Activated naive CD4-positive, alpha-beta T cell treated with anti-CD3 and anti-CD28 coated beads, Interleukin-2, amount 50 U/mL, for 24 hours (primary cell): Measurements from ENCODE around the gene AKAP10.
"Not testable (repeated sequence)": the region's sequence is repeated elsewhere in the genome, so short reads cannot be mapped to it uniquely, and the experiment has no call there.

Experiments used
- H3K27ac Mint-ChIP-seq: one replicate; pipeline ENCODE4 v1.8.0; 2021; ENCODE audit warnings: mild to moderate bottlenecking, mixed read lengths
- H3K27me3 Mint-ChIP-seq: one replicate; pipeline ENCODE4 v1.8.0; 2021; ENCODE audit warnings: mixed read lengths
- H3K36me3 Mint-ChIP-seq: one replicate; pipeline ENCODE4 v1.8.0; 2021; ENCODE audit warnings: mixed read lengths
- H3K4me1 Mint-ChIP-seq: one replicate; pipeline ENCODE4 v1.8.0; 2021; ENCODE audit warnings: mixed read lengths
- H3K4me3 Mint-ChIP-seq: one replicate; pipeline ENCODE4 v1.8.0; 2021; ENCODE audit warnings: mild to moderate bottlenecking, mixed read lengths
- H3K9me3 Mint-ChIP-seq: one replicate; pipeline ENCODE4 v1.8.0; 2021; ENCODE audit warnings: mixed read lengths

Gene AKAP10

GRCh38 chr17:19977293-19978208 lies at the start of gene AKAP10:
Gene AKAP10, minus strand, starts transcription at chr17:19977828. Its CDS starts 149 bp downstream, at chr17:19977679.
- Mint-ChIP-seq H3K27me3 (no peaks in the 10 kb centered on the region), H3K27ac (peak within 1 kb of the TSS; percentile 97), H3K9me3 (no peaks in the 10 kb centered on the region), H3K4me3 (peak within 1 kb of the TSS; percentile 97), H3K36me3 (peaks cover 11% of the 10 kb centered on the region), H3K4me1 (peaks cover 52% of the 10 kb centered on the region)

GRCh38 chr17:20026960-20027359 lies 49.3 kb upstream of the AKAP10 start:
- Mint-ChIP-seq H3K4me1 (no peaks in the 10 kb centered on the region), H3K27ac (no peak overlapping the region), H3K4me3 (no peak overlapping the region), H3K9me3 (no peaks in the 10 kb centered on the region), H3K36me3 (no peaks in the 10 kb centered on the region), H3K27me3 (peaks cover 8% of the 10 kb centered on the region)

DNA sequence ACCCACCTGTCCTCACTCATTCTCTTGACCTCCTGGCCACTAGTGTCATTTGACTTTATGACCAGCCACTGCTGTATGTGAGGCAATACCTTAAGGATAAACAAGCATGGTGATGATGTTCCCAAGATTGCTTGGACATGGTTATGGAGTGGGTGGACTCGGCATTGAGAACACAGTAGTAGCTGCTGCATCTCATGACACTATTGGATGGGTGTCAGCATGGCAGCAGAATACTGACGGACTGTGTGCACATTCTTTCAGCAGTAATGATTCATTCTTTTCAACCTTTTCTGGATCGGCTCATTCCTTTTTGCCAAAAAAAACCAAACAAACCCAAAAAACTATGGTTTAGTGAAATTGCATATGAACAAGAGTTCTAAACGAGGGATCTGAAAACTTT lies 45.1 kb upstream of the AKAP10 start:
- H3K9me3 Mint-ChIP-seq = no peaks in the 10 kb centered on the region
- H3K27me3 Mint-ChIP-seq = peaks cover 8% of the 10 kb centered on the region
- H3K27ac Mint-ChIP-seq = no peak overlapping the region
- H3K4me1 Mint-ChIP-seq = no peaks in the 10 kb centered on the region
- H3K36me3 Mint-ChIP-seq = no peaks in the 10 kb centered on the region
- H3K4me3 Mint-ChIP-seq = no peak overlapping the region

- not testable (repeated sequence) for H3K27ac Mint-ChIP-seq, H3K4me3 Mint-ChIP-seq, H3K36me3 Mint-ChIP-seq, H3K9me3 Mint-ChIP-seq, H3K4me1 Mint-ChIP-seq
- peaks cover 33% of the 10 kb centered on the region for H3K27me3 Mint-ChIP-seq
Measured at GRCh38 chr17:20016475-20016992, 38.9 kb upstream of the AKAP10 start.

DNA sequence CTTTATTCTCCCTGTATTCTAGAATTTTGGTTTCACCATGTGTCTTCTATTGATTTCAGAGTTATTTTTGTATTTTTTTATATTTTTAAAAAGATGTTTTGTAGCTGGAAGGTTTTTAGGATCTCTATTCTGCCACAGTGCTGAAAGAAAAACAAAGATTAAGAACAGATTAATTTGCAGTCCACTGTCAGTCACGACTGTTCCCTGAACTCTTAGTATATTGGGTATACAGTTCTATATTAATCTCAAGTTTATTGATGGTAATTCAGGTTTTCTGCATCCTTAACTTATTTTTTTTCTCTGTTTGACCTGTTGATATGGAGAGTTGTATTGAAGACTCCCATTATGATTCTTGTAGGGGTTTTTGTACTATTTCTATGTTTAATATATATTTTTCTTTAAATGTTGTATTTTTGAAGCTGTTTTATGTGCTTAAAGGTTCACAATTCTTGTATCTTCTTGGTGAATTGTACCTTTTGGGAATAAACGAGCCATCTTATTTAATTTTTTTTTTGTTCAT lies 34.4 kb upstream of the AKAP10 start:
- H3K27ac Mint-ChIP-seq = no peak overlapping the region
- H3K36me3 Mint-ChIP-seq = no peaks in the 10 kb centered on the region
- H3K4me1 Mint-ChIP-seq = peaks cover 15% of the 10 kb centered on the region
- no peak overlapping the region for H3K4me3 Mint-ChIP-seq
- no peaks in the 10 kb centered on the region for H3K9me3 Mint-ChIP-seq
- H3K27me3 Mint-ChIP-seq = peaks cover 46% of the 10 kb centered on the region

DNA sequence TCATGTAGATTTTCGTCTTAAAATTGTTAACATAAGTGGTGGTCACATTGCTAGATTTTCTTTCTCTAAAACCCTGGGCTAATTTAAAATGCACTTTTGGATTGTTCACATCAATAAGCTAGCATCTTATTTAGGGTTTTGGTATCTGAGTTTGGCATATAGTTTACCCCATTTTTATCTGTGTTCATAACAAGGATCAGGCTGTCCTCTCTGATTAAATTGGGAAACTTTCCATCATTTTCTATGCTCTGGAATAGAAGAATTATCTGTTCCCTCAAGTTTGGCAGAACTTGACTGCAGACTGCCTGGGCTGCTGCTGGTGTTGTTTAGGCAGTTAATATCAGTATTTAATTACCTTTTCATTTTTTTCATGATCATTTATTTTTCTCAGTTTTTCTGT lies 33.3 kb upstream of the AKAP10 start:
- Mint-ChIP-seq H3K4me3 (peak overlapping the region; percentile 51), H3K27me3 (peaks cover 52% of the 10 kb centered on the region), H3K9me3 (no peaks in the 10 kb centered on the region), H3K27ac (no peak overlapping the region), H3K4me1 (peaks cover 15% of the 10 kb centered on the region), H3K36me3 (no peaks in the 10 kb centered on the region)

DNA sequence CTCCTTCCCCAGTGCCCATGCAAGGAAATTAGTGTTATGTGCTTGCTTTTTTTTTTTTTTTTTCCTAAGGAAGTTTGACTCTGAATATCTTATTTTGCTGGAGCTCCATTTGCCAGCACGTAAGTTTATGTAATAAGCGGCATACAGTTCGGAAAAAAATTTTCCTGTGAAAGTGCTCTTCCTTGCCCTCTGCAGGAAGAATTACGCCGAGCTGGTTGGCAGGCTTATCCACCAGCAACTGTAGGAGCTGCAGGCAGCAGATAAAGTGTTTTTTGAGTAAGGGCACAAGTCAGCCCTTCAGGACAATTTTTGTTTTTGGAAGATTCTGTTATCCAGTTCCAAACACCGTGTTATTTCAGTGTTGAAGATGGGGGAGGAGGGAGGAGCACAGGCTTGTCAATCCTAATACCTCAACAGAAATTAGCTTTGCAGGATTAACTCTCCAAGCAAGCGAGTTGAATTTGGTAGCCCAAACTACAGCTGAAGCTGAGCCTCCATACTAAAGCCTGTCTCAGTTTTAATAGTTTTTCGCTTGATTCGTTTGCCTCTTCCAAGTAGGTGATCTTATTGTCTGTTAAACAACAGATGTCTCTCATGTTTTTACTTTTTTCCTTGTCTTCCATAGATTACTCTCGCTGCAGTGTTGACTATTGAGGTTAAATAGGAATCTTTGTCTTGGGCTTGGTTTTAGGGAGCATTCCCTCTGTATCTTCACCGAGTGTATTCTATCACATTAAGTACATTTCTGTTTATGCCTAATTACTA lies 32.7 kb upstream of the AKAP10 start:
- peaks cover 52% of the 10 kb centered on the region for H3K27me3 Mint-ChIP-seq
- H3K27ac Mint-ChIP-seq = no peak overlapping the region
- peaks cover 15% of the 10 kb centered on the region for H3K4me1 Mint-ChIP-seq
- H3K36me3 Mint-ChIP-seq = no peaks in the 10 kb centered on the region
- no peaks in the 10 kb centered on the region for H3K9me3 Mint-ChIP-seq
- peak overlapping the region; percentile 88 for H3K4me3 Mint-ChIP-seq

- Mint-ChIP-seq H3K4me1 (peaks cover 15% of the 10 kb centered on the region), H3K36me3 (no peaks in the 10 kb centered on the region), H3K9me3 (no peaks in the 10 kb centered on the region), H3K4me3 (peak within 1 kb of the TSS; percentile 88), H3K27ac (no peak within 1 kb of the TSS), H3K27me3 (peaks cover 46% of the 10 kb centered on the region)
Measured at GRCh38 chr17:20009302-20010098, 31.9 kb upstream of the AKAP10 start, which contains the start of gene SPECC1. Gene SPECC1, plus strand, starts transcription at chr17:20009359. Its CDS starts 87,293 bp downstream, at chr17:20096652.

DNA sequence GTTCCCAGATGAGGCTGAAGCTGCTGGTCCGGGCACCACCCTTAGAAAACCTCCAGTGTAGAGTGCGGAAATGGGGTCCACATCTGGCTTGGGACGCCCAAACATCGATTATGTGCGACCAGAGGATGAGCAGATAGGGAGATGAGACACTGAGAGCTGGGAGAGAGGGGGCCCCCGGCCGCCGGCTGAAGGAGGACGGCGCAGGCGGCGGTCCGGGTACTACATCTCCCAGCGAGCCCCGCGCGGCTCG lies 31.3 kb upstream of the AKAP10 start:
- peaks cover 15% of the 10 kb centered on the region for H3K4me1 Mint-ChIP-seq
- H3K9me3 Mint-ChIP-seq = no peaks in the 10 kb centered on the region
- H3K27me3 Mint-ChIP-seq = peaks cover 43% of the 10 kb centered on the region
- no peaks in the 10 kb centered on the region for H3K36me3 Mint-ChIP-seq
- H3K27ac Mint-ChIP-seq = no peak overlapping the region
- H3K4me3 Mint-ChIP-seq = peak overlapping the region; percentile 85

DNA sequence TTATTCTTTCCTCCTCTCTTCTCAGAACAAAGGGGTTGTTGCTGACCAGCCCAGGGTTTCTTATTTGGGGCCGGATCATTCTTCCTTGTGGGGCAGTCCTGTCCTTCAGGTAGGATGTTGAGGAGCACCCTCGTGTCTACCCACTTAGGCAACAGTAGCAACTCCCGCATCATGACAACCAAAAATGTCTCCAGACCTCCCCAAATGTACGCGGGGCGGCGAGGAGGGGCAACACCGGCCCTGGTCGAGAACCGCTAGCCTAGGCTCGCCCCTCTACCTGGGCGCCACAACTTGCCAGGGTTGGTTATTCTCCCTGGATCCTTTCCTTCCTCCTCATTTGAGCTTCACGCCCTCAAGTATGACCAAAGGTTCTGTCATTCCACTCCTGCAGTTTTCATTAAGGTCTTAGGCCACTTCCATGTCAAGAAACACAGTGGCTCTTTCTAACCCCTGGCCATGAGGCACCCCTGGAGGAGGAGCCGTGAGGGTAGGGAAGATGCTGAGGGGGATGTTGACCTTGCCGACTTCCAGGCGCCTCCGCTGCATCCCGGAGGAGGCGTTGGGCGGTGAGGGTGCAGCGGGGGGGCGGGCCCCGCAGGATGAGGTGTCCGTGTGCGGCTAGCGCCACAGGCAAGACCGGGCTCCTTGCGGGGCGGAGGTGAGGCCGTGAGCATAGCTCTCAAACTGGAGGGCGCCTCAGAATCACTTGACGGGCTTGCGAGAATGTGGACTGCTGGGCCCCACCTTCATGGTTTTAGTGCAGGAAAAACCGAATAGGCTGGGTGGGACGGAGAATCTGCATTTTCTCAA lies 30.8 kb upstream of the AKAP10 start:
- H3K4me3 Mint-ChIP-seq = peak overlapping the region; percentile 85
- H3K27me3 Mint-ChIP-seq = peaks cover 38% of the 10 kb centered on the region
- peaks cover 15% of the 10 kb centered on the region for H3K4me1 Mint-ChIP-seq
- H3K27ac Mint-ChIP-seq = no peak overlapping the region
- no peaks in the 10 kb centered on the region for H3K36me3 Mint-ChIP-seq
- no peaks in the 10 kb centered on the region for H3K9me3 Mint-ChIP-seq

DNA sequence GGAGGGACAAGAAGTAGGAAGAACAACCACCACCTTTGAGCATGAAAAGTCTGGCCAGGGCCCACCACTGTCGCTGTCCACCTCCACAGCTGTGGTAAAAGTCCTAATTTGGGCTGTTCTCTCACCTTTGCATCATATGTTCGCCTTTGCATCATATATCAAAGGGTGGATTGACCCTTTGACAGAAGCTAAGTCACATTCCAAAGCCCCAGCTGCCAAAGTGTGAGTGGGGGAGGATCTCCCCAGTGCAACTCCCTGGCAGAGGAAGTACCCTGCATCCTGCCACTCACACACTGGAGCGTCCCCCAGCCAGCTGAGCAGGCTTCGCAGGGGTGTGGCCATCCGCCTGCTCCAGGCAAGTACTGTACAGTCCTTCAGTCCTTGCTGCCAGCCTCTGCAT lies 18.9 kb upstream of the AKAP10 start:
- no peaks in the 10 kb centered on the region for H3K9me3 Mint-ChIP-seq
- H3K27ac Mint-ChIP-seq = no peak overlapping the region
- H3K27me3 Mint-ChIP-seq = peaks cover 4% of the 10 kb centered on the region
- peaks cover 4% of the 10 kb centered on the region for H3K4me1 Mint-ChIP-seq
- no peaks in the 10 kb centered on the region for H3K36me3 Mint-ChIP-seq
- H3K4me3 Mint-ChIP-seq = no peak overlapping the region

DNA sequence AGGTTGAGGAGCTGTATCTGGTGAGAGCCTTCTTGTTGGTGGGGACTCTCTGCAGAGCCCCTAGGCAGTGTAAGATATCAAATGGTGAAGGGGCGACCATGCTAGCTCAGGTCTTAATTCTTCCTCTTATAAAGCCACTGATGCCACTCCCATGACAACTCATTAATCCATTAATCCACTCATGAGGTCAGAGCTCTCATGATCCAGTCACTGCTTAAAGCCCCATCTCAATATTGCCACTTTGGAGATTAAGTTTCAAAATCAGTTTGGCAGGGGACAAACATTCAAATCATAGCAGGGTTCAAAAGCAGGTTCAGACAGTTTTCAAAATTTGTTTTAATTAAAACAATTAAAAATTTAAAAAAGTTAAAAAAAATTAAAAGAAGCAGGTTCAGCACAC lies 18.5 kb upstream of the AKAP10 start:
- H3K27ac Mint-ChIP-seq = no peak overlapping the region
- peaks cover 4% of the 10 kb centered on the region for H3K4me1 Mint-ChIP-seq
- H3K27me3 Mint-ChIP-seq = peaks cover 4% of the 10 kb centered on the region
- no peak overlapping the region for H3K4me3 Mint-ChIP-seq
- H3K36me3 Mint-ChIP-seq = no peaks in the 10 kb centered on the region
- no peaks in the 10 kb centered on the region for H3K9me3 Mint-ChIP-seq

- H3K4me3 Mint-ChIP-seq = peak overlapping the region; percentile 4
- H3K27me3 Mint-ChIP-seq = no peaks in the 10 kb centered on the region
- H3K36me3 Mint-ChIP-seq = no peaks in the 10 kb centered on the region
- peaks cover 4% of the 10 kb centered on the region for H3K4me1 Mint-ChIP-seq
- H3K9me3 Mint-ChIP-seq = no peaks in the 10 kb centered on the region
- H3K27ac Mint-ChIP-seq = peak overlapping the region; percentile 2
Measured at GRCh38 chr17:19992803-19993713, 15.4 kb upstream of the AKAP10 start.
